ENCODE measurements around the gene BAG3. TPM values are rescaled to one million over a fixed set of nuclear protein-coding genes. Genes with fewer than 3 reads are reported as not detected.
A peak's percentile ranks its signal among the peaks of the same experiment; 100 is the strongest.

Gene BAG3
- total and polyA plus RNA-seq, 12 donors, result 42.5 to 193 (median 145) TPM

- H3K4me1 ChIP-seq, result peaks cover 0 to 37% (median 18%) of the 10 kb centered on the region in 9 donors
- no peaks in the 10 kb centered on the region for H3K27me3 ChIP-seq
- H3K9me3 ChIP-seq, result no peaks in the 10 kb centered on the region
- H3K36me3 ChIP-seq, result no peaks in the 10 kb centered on the region
- no peak for DNase-seq
- no peak overlapping the region for H3K4me3 ChIP-seq
- intact Hi-C loops (cut with DNase I), result no loop called here
- 61 to 63% methylated on average over 10 of the region's 10 CpGs for WGBS, 2 donors
- no peak overlapping the region for H3K27ac ChIP-seq
- TF ChIP-seq CTCF (IDR thresholded peaks at IDR 0.05), result no peak
- ATAC-seq, result peak in 1 of 8 donors; percentile 49
Observed at GRCh38 chr10:119620241-119621077, 30.7 kb upstream of the BAG3 start.

GRCh38 chr10:119621078-119621384 lies 30.1 kb upstream of the BAG3 start:
- 58 to 67% methylated on average over 3 of the region's 3 CpGs for WGBS, 2 donors
- H3K36me3 ChIP-seq, result no peaks in the 10 kb centered on the region
- no peak overlapping the region for H3K4me3 ChIP-seq
- ATAC-seq (no peak), DNase-seq (no peak)
- no peak overlapping the region for H3K27ac ChIP-seq
- H3K27me3 ChIP-seq, result no peaks in the 10 kb centered on the region
- TF ChIP-seq CTCF (IDR thresholded peaks at IDR 0.05), result no peak
- H3K9me3 ChIP-seq, result no peaks in the 10 kb centered on the region
- H3K4me1 ChIP-seq, result peaks cover 0 to 37% (median 18%) of the 10 kb centered on the region in 9 donors
- intact Hi-C loops (cut with DNase I), result no loop called here

GRCh38 chr10:119625570-119626280 lies 25.5 kb upstream of the BAG3 start:
- H3K27ac ChIP-seq, result no peak overlapping the region
- ATAC-seq (no peak), DNase-seq (no peak)
- H3K4me1 ChIP-seq, result peaks cover 0 to 8% (median 4%) of the 10 kb centered on the region in 9 donors
- H3K4me3 ChIP-seq, result no peak overlapping the region
- intact Hi-C loops (cut with DNase I), result no loop called here
- 97 to 98% methylated on average over 6 of the region's 6 CpGs for WGBS, 2 donors
- H3K36me3 ChIP-seq, result no peaks in the 10 kb centered on the region
- H3K27me3 ChIP-seq, result peaks cover 0 to 4% (median 0%) of the 10 kb centered on the region in 7 donors
- no peaks in the 10 kb centered on the region for H3K9me3 ChIP-seq
- TF ChIP-seq CTCF (IDR thresholded peaks at IDR 0.05), result no peak

- no peaks in the 10 kb centered on the region for H3K9me3 ChIP-seq
- H3K4me1 ChIP-seq, result no peaks in the 10 kb centered on the region
- no peak overlapping the region for H3K4me3 ChIP-seq
- whole genome bisulfite sequencing, 2 donors, result 85 to 87% methylated on average over 5 of the region's 5 CpGs
- ATAC-seq (no peak), DNase-seq (no peak)
- no peak for TF ChIP-seq CTCF (IDR thresholded peaks at IDR 0.05)
- peaks cover 0 to 4% (median 0%) of the 10 kb centered on the region in 7 donors for H3K27me3 ChIP-seq
- no peak overlapping the region for H3K27ac ChIP-seq
- no peaks in the 10 kb centered on the region for H3K36me3 ChIP-seq
- intact Hi-C loops (cut with DNase I), result no loop called here
Observed at GRCh38 chr10:119630300-119630699, 20.9 kb upstream of the BAG3 start.

Measured in heart right ventricle (tissue), 16 donors.